H1 (cell line): ENCODE data around the gene ZNF83. TPM values are rescaled to one million over a fixed set of nuclear protein-coding genes. Genes with fewer than 3 reads are reported as not detected.

Experiments used
- CTCF ChIA-PET: fragments of 300-600 bp; sonication (Branson Sonifier 250); formaldehyde crosslinking; loops from one replicate; lab custom pipeline; 2021; ENCODE audit not compliant: partially characterized antibody; lab: Charles Lee
- POLR2A ChIA-PET: fragments of 300-600 bp; sonication (Branson Sonifier 250); formaldehyde crosslinking; loops from one replicate; lab custom pipeline; 2021; ENCODE audit warnings: inconsistent platforms; ENCODE audit not compliant: partially characterized antibody; lab: Charles Lee
- DNase-seq, 2 experiments: peaks; one replicate each; pipeline versions ENCODE4 v3.0.0 to v3.0.0-alpha.2; 2010 to 2022; ENCODE audit warnings: low spot score in 2 of 2, low read depth in 1 of 2, mixed read lengths in 1 of 2
- FAIRE-seq: peaks from 2 replicates; lab custom pipeline; 2011; peaks lifted over from hg19 to GRCh38; lab: Jason Lieb, UNC
- H2AFZ ChIP-seq: 2 replicates; pipeline ENCODE4 v1.8.1; 2012; ENCODE audit warnings: low read length, inconsistent platforms
- H2AK5ac ChIP-seq: 2 replicates; pipeline ENCODE4 v1.6.1; 2013; ENCODE audit warnings: low read depth, low read length
- H2BK120ac ChIP-seq: replicated peaks from 2 replicates; pipeline ENCODE3; 2013; ENCODE audit warnings: low read depth, low read length, inconsistent platforms
- H2BK12ac ChIP-seq: 2 replicates; pipeline ENCODE4 v1.6.1; 2013; ENCODE audit warnings: low read depth, low read length
- H2BK15ac ChIP-seq: 2 replicates; pipeline ENCODE4 v1.6.1; 2013; ENCODE audit warnings: low read length
- H2BK20ac ChIP-seq: 2 replicates; pipeline ENCODE4 v1.6.1; 2013; ENCODE audit warnings: low read length
- H2BK5ac ChIP-seq: 2 replicates; pipeline ENCODE4 v1.6.1; 2013; ENCODE audit warnings: low read depth, low read length
- H3K14ac ChIP-seq: 2 replicates; pipeline ENCODE4 v1.6.1; 2013; ENCODE audit warnings: inconsistent platforms; ENCODE audit not compliant: insufficient read length
- H3K18ac ChIP-seq: 2 replicates; pipeline ENCODE4 v1.6.1; 2013; ENCODE audit warnings: low read length; ENCODE audit errors: extremely low read depth
- H3K23ac ChIP-seq: 2 replicates; pipeline ENCODE4 v1.6.1; 2013; ENCODE audit warnings: inconsistent platforms; ENCODE audit not compliant: insufficient read length
- H3K23me2 ChIP-seq: 2 replicates; pipeline ENCODE4 v1.6.1; 2013; ENCODE audit warnings: low read depth, low read length
- H3K27ac ChIP-seq: 2 replicates; pipeline ENCODE4 v1.6.1; 2011; ENCODE audit warnings: low read depth, low read length, inconsistent platforms
- H3K27me3 ChIP-seq, 4 experiments: replicated peaks in 1 of 4; 1 replicate in 1 of 4; 2 replicates in 3 of 4; pipeline versions ENCODE4 v1.6.1 to v1.8.1; 2011 to 2013; ENCODE audit warnings: low read length in 3 of 4, mild to moderate bottlenecking in 3 of 4, inconsistent platforms in 2 of 4, mixed read lengths in 2 of 4, moderate library complexity in 1 of 4; ENCODE audit not compliant: control insufficient read depth in 3 of 4, insufficient read depth in 3 of 4; ENCODE audit errors: extremely low read depth in 1 of 4
- H3K36me3 ChIP-seq, 4 experiments: 2 replicates each; pipeline versions ENCODE4 v1.6.1 to v1.8.1; 2011 to 2013; ENCODE audit warnings: mild to moderate bottlenecking in 4 of 4, low read length in 3 of 4, moderate library complexity in 2 of 4, control low read depth in 1 of 4, inconsistent platforms in 1 of 4; ENCODE audit not compliant: insufficient read depth in 4 of 4, control insufficient read depth in 2 of 4
- H3K4ac ChIP-seq: replicated peaks from 2 replicates; pipeline ENCODE3; 2013; ENCODE audit warnings: low read length, low read depth, mixed read lengths, inconsistent platforms; ENCODE audit not compliant: insufficient read length
- H3K4me1 ChIP-seq, 4 experiments: replicated peaks in 1 of 4; 1 replicate in 1 of 4; 2 replicates in 3 of 4; pipeline versions ENCODE4 v1.6.1 to v1.8.1; 2011 to 2013; ENCODE audit warnings: low read length in 3 of 4, inconsistent platforms in 2 of 4, mixed read lengths in 1 of 4; ENCODE audit not compliant: insufficient read depth in 4 of 4, control insufficient read depth in 3 of 4
- H3K4me2 ChIP-seq, 2 experiments: 2 replicates each; pipeline versions ENCODE4 v1.6.1 to v1.8.1; 2011 to 2013; ENCODE audit warnings: low read depth in 2 of 2, low read length in 2 of 2, control low read depth in 1 of 2, inconsistent platforms in 1 of 2, mild to moderate bottlenecking in 1 of 2; ENCODE audit not compliant: insufficient read depth in 1 of 2
- H3K4me3 ChIP-seq, 4 experiments: fragments of 200-600, 300-600 bp in 1 of 4; sonication (generic), shearing (Covaris generic), sonication (Bioruptor Twin) in 1 of 4; 2 replicates each; pipeline versions ENCODE4 v1.5.1 to v1.8.1; 2011 to 2016; ENCODE audit warnings: low read length in 4 of 4, low read depth in 3 of 4, control low read depth in 2 of 4, inconsistent platforms in 2 of 4, mild to moderate bottlenecking in 2 of 4, mixed read lengths in 1 of 4, moderate library complexity in 1 of 4; ENCODE audit not compliant: insufficient read depth in 2 of 4; ENCODE audit errors: extremely low read depth in 1 of 4
- H3K56ac ChIP-seq: replicated peaks from 2 replicates; pipeline ENCODE3; 2013; ENCODE audit warnings: low read depth, mild to moderate bottlenecking, mixed read lengths, low read length, inconsistent platforms; ENCODE audit not compliant: insufficient read length
- H3K79me1 ChIP-seq: 2 replicates; pipeline ENCODE4 v1.6.1; 2013; ENCODE audit warnings: low read depth, low read length, control low read depth
- H3K79me2 ChIP-seq, 2 experiments: 2 replicates each; pipeline versions ENCODE4 v1.6.1 to v1.8.1; 2012 to 2013; ENCODE audit warnings: low read length in 2 of 2, mild to moderate bottlenecking in 2 of 2, inconsistent platforms in 1 of 2; ENCODE audit not compliant: insufficient read depth in 2 of 2, control insufficient read depth in 1 of 2
- H3K9ac ChIP-seq, 4 experiments: replicated peaks in 1 of 4; 1 replicate in 1 of 4; 2 replicates in 3 of 4; pipeline versions ENCODE4 v1.6.1 to v1.8.1; 2011 to 2013; ENCODE audit warnings: low read depth in 3 of 4, low read length in 3 of 4, control low read depth in 2 of 4, mild to moderate bottlenecking in 2 of 4, moderate library complexity in 2 of 4, inconsistent platforms in 1 of 4; ENCODE audit errors: extremely low read depth in 1 of 4
- H3K9me3 ChIP-seq, 2 experiments: 2 replicates each; pipeline versions ENCODE4 v1.6.1 to v1.8.1; 2012 to 2013; ENCODE audit warnings: mild to moderate bottlenecking in 2 of 2, moderate library complexity in 2 of 2, control low read depth in 1 of 2, inconsistent platforms in 1 of 2, low read depth in 1 of 2, low read length in 1 of 2, mixed read lengths in 1 of 2; ENCODE audit not compliant: insufficient read depth in 2 of 2
- H4K20me1 ChIP-seq, 2 experiments: replicated peaks in 1 of 2; 2 replicates each; pipeline versions ENCODE3 to v1.8.1; 2011 to 2013; ENCODE audit warnings: inconsistent platforms in 2 of 2, low read length in 2 of 2, mild to moderate bottlenecking in 1 of 2; ENCODE audit not compliant: insufficient read depth in 2 of 2, control insufficient read depth in 1 of 2
- H4K5ac ChIP-seq: 2 replicates; pipeline ENCODE4 v1.6.1; 2013; ENCODE audit warnings: low read length, low read depth, mixed read lengths, inconsistent platforms; ENCODE audit not compliant: insufficient read length
- H4K8ac ChIP-seq: 2 replicates; pipeline ENCODE4 v1.8.0; 2013; ENCODE audit warnings: mild to moderate bottlenecking, moderate library complexity, low read length, inconsistent platforms; ENCODE audit not compliant: insufficient read depth; ENCODE audit errors: extremely low read depth
- H4K91ac ChIP-seq: replicated peaks from 2 replicates; pipeline ENCODE3; 2013; ENCODE audit warnings: low read length, mixed read lengths, inconsistent platforms; ENCODE audit not compliant: insufficient read length
- ATF3 ChIP-seq: IDR thresholded peaks from 2 replicates; pipeline ENCODE4 v1.6.1; 2011; ENCODE audit warnings: low read depth, mild to moderate bottlenecking, low read length; ENCODE audit not compliant: insufficient read depth
- CEBPB ChIP-seq: IDR thresholded peaks from 2 replicates; pipeline ENCODE4 v1.6.1; 2012; ENCODE audit warnings: low read depth, low read length
- FOSL1 ChIP-seq: IDR thresholded peaks from 2 replicates; pipeline ENCODE4 v1.6.1; 2011; ENCODE audit warnings: mild to moderate bottlenecking, low read depth, low read length, moderate library complexity; ENCODE audit not compliant: insufficient read depth
- JUN ChIP-seq: IDR thresholded peaks from 2 replicates; pipeline ENCODE4 v1.6.1; 2011; ENCODE audit warnings: low read depth, mild to moderate bottlenecking, improper control_type of control experiment, low read length
- KDM5A ChIP-seq: fragments of 200-600 bp; IDR thresholded peaks from 2 replicates; pipeline ENCODE4 v1.7.1; 2012; ENCODE audit warnings: mild to moderate bottlenecking, low read length, inconsistent platforms, mixed read lengths
- NANOG ChIP-seq: IDR thresholded peaks from 2 replicates; pipeline ENCODE4 v1.6.1; 2011; ENCODE audit warnings: low read length, low read depth, mild to moderate bottlenecking, inconsistent platforms; ENCODE audit not compliant: insufficient read depth, poor library complexity, severe bottlenecking
- TAF7 ChIP-seq: optimal IDR thresholded peaks from 2 replicates; pipeline ENCODE3; 2011; ENCODE audit warnings: low read depth, mild to moderate bottlenecking, inconsistent platforms, low read length, moderate library complexity, borderline replicate concordance
- WGBS, 2 experiments: shearing (Covaris generic) in 1 of 2; methylation state at CpG; one replicate each; pipeline versions ENCODE4 v1.1.6 to v1.1.7; 2013 to 2015; ENCODE audit warnings: low lambda C conversion rate in 2 of 2, mixed read lengths in 2 of 2, inconsistent platforms in 1 of 2, low coverage in 1 of 2, missing lambda C conversion rate in 1 of 2; ENCODE audit not compliant: insufficient replicate concordance in 2 of 2, insufficient coverage in 1 of 2, insufficient read length in 1 of 2; ENCODE audit errors: extremely low coverage in 1 of 2, missing lambda C conversion rate in 1 of 2; 5-methylcytosine and 5-hydroxymethylcytosine counted together
- long read RNA-seq, 2 experiments: library from RNA in 1 of 2; library from capped mRNA in 1 of 2; stranded (forward); transcript quantifications; one replicate each; pipeline ENCODE4 v2.0.0, GENCODE V29; 2021; ENCODE audit warnings: inconsistent platforms in 1 of 2
- polyA minus RNA-seq, 3 experiments: library from RNA; depleted of rRNA, polyadenylated mRNA; stranded (reverse); fragments of >200 nt; gene quantifications; 1 replicate in 2 of 3; 2 replicates in 1 of 3; pipeline ENCODE4 v1.2.3, GENCODE V29; 2011
- polyA plus RNA-seq, 7 experiments: library from polyadenylated mRNA; depleted of rRNA in 3 of 7; stranded (reverse) in 5 of 7; unstranded in 2 of 7; fragments of >200 nt in 5 of 7; fragments of 200-250 nt in 2 of 7; gene quantifications; 1 replicate in 5 of 7; 2 replicates in 1 of 7; 4 replicates in 1 of 7; pipeline versions ENCODE4 v1.2.1 to v1.2.3, GENCODE V29; 2011 to 2013; ENCODE audit warnings: missing spikeins in 2 of 7, mixed read lengths in 2 of 7
- total RNA-seq: library from RNA; stranded (reverse); fragmentation: NEBNext Ultra II Directional; extraction: Animal tissue kit (Norgen Biotek cat#: 25700); gene quantifications from 2 replicates; pipeline ENCODE4 v1.2.1, GENCODE V29; 2021

The ZNF83 gene
- total RNA-seq, result 19.4 and 19.7 TPM in 2 replicates
- polyA plus RNA-seq (2011; rRNA removed), result 9.8 and 13.2 TPM in 2 replicates
- 15.5 TPM for polyA plus RNA-seq (2011; cell fraction: cytosol; rRNA removed)
- 17.9 TPM for polyA plus RNA-seq (2011; cell fraction: nucleus; rRNA removed)
- polyA plus RNA-seq (2012, experiment 1 of 2), result 12.7 to 20.3 TPM (median 15.5 TPM) in 4 replicates
- 0.92 TPM for polyA plus RNA-seq (2012, experiment 2 of 2)
- 21.9 TPM for polyA plus RNA-seq (2013, experiment 1 of 2)
- 18.9 TPM for polyA plus RNA-seq (2013, experiment 2 of 2)
- 19.4 and 23.9 TPM in 2 replicates for polyA minus RNA-seq (2011; rRNA and poly(A)+ RNA removed)
- 7.3 TPM for polyA minus RNA-seq (2011; cell fraction: cytosol; rRNA and poly(A)+ RNA removed)
- 33.9 TPM for polyA minus RNA-seq (2011; cell fraction: nucleus; rRNA and poly(A)+ RNA removed)
- long read RNA-seq, experiment 1, partial matches to known transcripts, result 2 of 5 reads
- long read RNA-seq, experiment 1, other reads (novel, unspliced or antisense), result 1 of 5 reads
- long read RNA-seq, experiment 2, partial matches to known transcripts, result 0 of 4 reads
- long read RNA-seq, experiment 2, other reads (novel, unspliced or antisense), result 1 of 4 reads

DNA sequence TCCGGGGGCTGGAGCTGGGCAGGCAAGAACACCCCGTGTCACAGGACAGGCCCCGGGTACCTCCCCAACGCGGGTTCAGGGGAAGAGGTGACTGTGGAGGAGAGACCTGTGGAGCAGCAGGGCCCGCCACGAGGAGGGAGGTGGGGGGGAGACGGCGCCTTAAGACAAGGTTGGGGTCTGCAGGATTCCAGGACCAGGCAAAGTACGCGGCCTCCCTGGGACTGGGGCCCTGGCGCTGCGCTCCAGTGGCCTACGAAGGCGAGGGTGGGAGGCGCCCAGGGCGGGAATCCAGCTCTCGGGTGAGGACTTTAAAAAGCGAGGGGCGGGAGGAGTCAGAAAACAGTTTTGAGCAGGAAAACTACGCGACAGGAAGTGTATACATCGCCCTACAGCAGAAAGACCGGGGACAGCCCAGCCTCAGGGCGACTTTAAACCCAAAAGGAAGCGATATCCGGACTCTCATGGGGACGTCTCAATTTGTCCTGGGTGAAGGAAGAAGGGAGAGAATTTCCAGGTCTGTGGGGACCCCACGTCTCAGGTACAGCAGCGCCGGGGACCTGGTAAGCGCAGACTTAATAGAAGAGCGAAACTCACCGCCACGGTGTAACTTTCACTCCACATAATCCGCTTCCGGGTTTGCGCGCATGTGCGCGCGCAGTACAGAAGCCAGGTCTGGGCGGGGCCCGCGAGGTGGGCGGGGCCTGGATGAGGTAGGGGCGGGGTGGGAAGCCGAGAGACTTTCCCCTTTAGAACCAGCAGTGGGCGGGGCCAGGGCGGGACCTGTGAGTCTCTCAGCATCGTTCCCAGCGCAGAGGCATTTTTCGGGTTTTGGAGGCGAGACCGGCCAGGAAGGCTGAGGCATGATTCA, at the start of gene ZNF83:
ZNF83 (minus strand) TSS at position 638 of the 868 bp plus-strand sequence.
- H3K4me3 ChIP-seq, result peak within 1 kb of the TSS; percentile 77 to 96 (median 89)
- ChIA-PET CTCF (interaction anchor here (0.8 to 1.1 kb wide), 2 partner anchors 48 to 98 kb away, joined by 3 to 4 read pairs; no protein-coding TSS in a partner anchor), POLR2A (interaction anchor here (0.6 to 1.2 kb wide), 3 partner anchors 36 to 292 kb away, joined by 3 read pairs; no protein-coding TSS in a partner anchor)
- H3K9me3 ChIP-seq, result no peaks in the 10 kb centered on the region
- no peak within 1 kb of the TSS for H2BK15ac ChIP-seq
- no peaks in the 10 kb centered on the region for H3K79me2 ChIP-seq
- peak within 1 kb of the TSS; percentile 86 for H2AFZ ChIP-seq
- H3K9ac ChIP-seq, result peak within 1 kb of the TSS; percentile 72 to 95 (median 74)
- no peak within 1 kb of the TSS for H2BK120ac ChIP-seq
- H4K91ac ChIP-seq, result no peak within 1 kb of the TSS
- no peaks in the 10 kb centered on the region; a peak in 1 of 8 replicates for H3K36me3 ChIP-seq
- no peaks in the 10 kb centered on the region; the same call in 1 of the 2 replicates for H3K79me1 ChIP-seq
- H3K56ac ChIP-seq, result peak within 1 kb of the TSS; percentile 46
- no peak within 1 kb of the TSS for H2AK5ac ChIP-seq
- H3K27ac ChIP-seq, result peak within 1 kb of the TSS; percentile 17; the same call in 1 of the 2 replicates
- no peak within 1 kb of the TSS for H3K4ac ChIP-seq
- no peak within 1 kb of the TSS for H2BK20ac ChIP-seq
- peaks cover 3% of the 10 kb centered on the region; the same call in 1 of the 2 replicates for H3K23me2 ChIP-seq
- peak within 1 kb of the TSS; percentile 62; the same call in 1 of the 2 replicates for H2BK12ac ChIP-seq
- H3K4me1 ChIP-seq, result peaks cover 0 to 3% (median 0%) of the 10 kb centered on the region in 4 experiments; a peak in 3 of 7 replicates
- no peak within 1 kb of the TSS for H3K23ac ChIP-seq
- no peak within 1 kb of the TSS for H3K14ac ChIP-seq
- peak; percentile 77 to 99 for DNase-seq
- H4K8ac ChIP-seq, result peak within 1 kb of the TSS; percentile 88
- FAIRE-seq, result peak; percentile 39
- H4K5ac ChIP-seq, result no peak within 1 kb of the TSS
- WGBS, 2 experiments, result 2% methylated on average over 28 of the region's 55 CpGs; no CpG with 5 or more reads in 1 of the 2 experiments
- H4K20me1 ChIP-seq, result peaks cover 0 to 3% of the 10 kb centered on the region in 2 experiments
- peak within 1 kb of the TSS; percentile 60; the same call in 1 of the 2 replicates for H2BK5ac ChIP-seq
- H3K4me2 ChIP-seq, result peak within 1 kb of the TSS; percentile 85 to 95
- no peaks in the 10 kb centered on the region; a peak in 1 of 7 replicates for H3K27me3 ChIP-seq
- peak within 1 kb of the TSS; percentile 38 for H3K18ac ChIP-seq
- no peak for TF ChIP-seq ATF3
- no peak for TF ChIP-seq NANOG
- TF ChIP-seq TAF7, result no peak
- no peak for TF ChIP-seq KDM5A
- no peak for TF ChIP-seq CEBPB
- no peak for TF ChIP-seq JUN
- no peak for TF ChIP-seq FOSL1
